ENCODE data around the gene ISL2.

DNA sequence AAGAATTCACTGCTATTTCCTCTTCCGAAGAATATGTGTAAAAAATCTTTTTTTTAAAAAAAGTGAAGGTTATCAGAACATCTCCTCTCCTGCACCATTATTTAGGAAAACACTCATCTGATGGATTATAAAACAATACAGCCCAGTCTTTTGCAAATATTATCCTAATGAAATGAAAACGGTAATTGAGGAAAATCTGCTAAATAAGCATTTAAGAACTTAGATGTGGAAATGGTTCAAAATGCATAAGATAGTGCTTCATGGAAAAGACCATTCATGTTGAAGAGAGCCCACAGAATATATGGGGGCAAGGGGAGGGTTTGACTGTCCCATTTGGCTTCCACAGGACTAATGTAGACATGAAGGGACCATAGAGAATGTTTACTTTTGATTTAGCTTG lies 47.8 kb downstream of the ISL2 start:
- TF ChIP-seq OSR1 (CRISPR knock-in tag; IDR thresholded peaks at IDR 0.05), result no peak
- TF ChIP-seq ZFP3 (CRISPR knock-in tag; IDR thresholded peaks at IDR 0.05), result no peak
- TF ChIP-seq ZC3H10 (CRISPR knock-in tag; IDR thresholded peaks at IDR 0.05), result no peak
- no peak for TF ChIP-seq BACH2 (CRISPR knock-in tag; IDR thresholded peaks at IDR 0.05; ENCODE audit: borderline replicate concordance)
- no peak for TF ChIP-seq PATZ1 (CRISPR knock-in tag; IDR thresholded peaks at IDR 0.05; ENCODE audit: borderline replicate concordance)
- no peak for TF ChIP-seq GLIS3 (CRISPR knock-in tag; IDR thresholded peaks at IDR 0.05)
- no peak for TF ChIP-seq TSHZ2 (CRISPR knock-in tag; IDR thresholded peaks at IDR 0.05)
